GM18505 (cell line): ENCODE measurements around the gene MICA.
"Not testable (repeated sequence)": the region's sequence is repeated elsewhere in the genome, so short reads cannot be mapped to it uniquely, and the experiment has no call there.

Experiments used
- ATAC-seq: cut with Tn5 transposase; IDR thresholded peaks from one replicate; pipeline ENCODE4 v1.9.1; 2021; ENCODE audit not compliant: unreplicated experiment
- POLR2A ChIP-seq: IDR thresholded peaks from 4 replicates; pipeline ENCODE4 v1.6.1; 2011; ENCODE audit warnings: borderline replicate concordance; ENCODE audit not compliant: insufficient read depth, insufficient read length; ENCODE audit errors: extremely low read depth

Gene MICA

DNA sequence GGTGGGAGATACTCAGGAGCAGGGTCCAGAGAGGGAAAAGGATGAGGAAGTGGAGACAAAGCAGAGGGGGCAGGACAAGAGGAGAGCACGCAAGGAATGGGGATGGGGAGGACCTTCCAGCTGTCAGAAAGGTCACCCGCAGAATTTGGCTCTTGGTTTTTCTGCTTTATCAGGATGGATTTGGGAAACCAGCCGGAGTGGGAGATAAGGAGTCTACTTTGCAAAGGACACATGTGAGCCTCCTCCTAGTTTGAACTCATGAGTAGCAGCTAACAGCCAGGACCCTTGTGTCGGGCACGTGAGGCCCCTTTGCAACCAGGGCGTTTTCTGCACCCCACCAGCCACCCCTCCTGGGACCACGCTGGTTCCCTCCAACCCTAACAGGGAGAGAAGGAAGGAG, 7.6 kb upstream of the MICA start:
- no peak for TF ChIP-seq POLR2A
- ATAC-seq, result no peak

DNA sequence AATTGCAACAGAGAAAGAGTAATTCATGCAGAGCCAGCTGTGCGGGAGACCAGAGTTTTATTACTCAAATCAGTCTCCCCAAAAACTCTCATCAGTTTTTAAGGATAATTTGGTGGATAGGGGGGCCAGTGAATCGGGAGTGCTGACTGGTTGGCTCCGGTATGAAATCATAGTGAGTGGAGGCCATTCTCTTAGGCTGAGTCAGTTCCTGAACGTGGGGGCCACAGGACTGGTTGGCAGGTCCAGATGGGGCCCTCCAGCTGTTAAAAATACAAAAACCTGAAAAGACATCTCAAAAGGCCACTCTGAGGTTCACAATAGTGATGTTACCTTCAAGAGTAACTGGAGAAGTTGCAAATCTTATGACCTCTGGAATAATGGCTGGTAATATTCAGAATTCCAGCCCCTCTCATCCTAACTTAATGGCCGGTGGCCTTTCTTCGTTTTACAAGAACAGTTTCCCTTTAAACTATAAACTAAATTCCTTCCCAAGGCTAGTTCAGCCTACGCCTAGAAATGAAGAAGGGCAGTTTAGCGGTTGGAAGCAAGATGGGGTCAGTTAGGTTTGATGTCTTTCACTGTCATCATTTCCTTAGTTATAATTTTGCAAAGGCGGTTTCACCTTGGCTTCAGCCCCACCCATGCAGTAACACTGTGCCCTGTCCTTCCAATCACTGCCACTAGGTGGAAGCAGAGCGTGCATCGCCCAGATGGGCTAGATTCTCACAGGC, 6.8 kb upstream of the MICA start:
- no peak for TF ChIP-seq POLR2A
- ATAC-seq, result no peak

DNA sequence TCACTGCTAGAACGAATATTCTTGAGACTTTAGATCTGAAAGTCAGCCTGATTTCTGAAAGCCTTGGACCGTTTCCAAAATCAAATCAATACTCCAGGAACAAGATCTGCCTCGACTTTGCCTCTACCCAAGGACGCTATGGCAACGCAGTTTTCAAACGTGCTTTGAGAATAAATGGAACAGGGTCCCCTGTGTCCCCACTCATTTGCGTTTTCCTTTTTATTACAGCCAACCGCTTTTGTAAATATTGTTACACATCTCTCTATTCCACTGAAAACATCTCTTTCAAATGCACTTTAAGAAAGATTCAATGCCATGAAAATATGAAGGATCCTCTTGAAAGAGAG, 6.3 kb upstream of the MICA start:
- not testable (repeated sequence) for ATAC-seq

DNA sequence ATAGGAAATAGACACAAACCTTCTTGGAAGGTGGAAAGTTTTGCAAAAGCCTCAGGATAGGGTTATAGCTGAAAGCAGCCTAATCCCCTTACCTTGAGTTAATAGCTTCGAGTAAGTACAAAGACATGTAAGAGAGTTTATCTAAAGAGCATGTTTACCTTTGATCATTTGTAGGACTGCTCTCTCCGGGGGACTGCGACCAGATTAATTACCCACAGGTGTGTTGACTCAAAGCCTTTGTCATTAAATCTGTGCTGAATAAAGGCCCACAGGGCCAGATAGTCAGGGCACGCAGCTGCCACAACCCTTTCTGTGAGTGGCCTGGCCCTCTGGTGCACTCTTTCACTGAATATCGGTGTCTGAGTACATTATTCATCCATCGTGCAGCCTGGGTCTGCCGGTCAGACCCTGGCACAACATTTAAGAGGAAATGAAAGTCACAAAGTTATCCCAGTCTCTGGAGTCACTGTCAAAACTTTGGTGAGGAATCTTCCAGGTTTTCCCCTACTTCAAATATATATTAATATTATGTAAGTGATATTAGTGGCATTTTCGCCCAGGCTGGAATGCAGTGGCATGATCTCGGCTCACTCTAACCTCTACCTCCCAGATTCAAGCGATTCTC, 5.4 kb upstream of the MICA start:
- ATAC-seq, result no peak
- no peak for TF ChIP-seq POLR2A

DNA sequence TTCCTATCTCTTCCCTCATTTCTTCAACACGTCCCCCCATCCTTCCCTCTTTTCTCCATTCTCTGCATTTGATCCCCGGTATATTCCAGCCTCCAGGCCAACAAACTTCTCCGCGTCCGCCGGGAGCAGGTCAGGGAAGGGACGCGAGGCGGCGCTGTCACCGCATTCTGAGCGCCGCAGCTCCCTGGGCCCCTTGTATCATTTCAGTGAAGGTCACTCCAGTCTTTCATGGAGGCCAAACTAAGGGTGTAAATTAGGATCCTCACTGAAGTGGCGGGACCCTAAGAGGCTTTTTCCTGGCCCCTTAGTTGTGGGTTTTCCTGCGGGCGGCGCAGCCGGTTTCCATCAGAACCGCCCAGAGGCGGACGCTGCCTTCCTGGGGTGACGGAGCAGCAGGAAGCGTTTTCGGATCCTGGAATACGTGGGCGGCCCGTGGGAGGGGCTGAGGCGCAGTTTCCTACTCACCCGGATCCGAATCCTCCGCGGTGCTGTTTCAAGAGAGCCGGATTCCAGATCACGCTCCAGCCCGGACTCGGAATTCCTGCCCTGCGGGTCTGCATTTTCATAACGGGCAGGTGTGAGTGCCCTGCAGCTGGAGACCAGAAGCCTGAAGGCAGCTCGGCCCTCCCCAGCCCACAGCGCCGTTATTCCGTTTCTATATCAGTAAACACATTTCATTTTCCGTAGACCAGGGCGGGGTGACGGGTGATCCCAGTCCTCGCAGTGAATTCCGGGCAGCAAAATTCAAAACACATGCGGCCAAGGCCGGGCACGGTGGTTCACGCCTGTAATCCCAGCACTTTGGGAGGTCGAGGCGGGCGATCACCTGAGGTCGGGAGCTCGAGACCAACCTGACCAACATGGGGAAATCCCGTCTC, 3.6 kb upstream of the MICA start:
- no peak for ATAC-seq
- TF ChIP-seq POLR2A, result no peak

DNA sequence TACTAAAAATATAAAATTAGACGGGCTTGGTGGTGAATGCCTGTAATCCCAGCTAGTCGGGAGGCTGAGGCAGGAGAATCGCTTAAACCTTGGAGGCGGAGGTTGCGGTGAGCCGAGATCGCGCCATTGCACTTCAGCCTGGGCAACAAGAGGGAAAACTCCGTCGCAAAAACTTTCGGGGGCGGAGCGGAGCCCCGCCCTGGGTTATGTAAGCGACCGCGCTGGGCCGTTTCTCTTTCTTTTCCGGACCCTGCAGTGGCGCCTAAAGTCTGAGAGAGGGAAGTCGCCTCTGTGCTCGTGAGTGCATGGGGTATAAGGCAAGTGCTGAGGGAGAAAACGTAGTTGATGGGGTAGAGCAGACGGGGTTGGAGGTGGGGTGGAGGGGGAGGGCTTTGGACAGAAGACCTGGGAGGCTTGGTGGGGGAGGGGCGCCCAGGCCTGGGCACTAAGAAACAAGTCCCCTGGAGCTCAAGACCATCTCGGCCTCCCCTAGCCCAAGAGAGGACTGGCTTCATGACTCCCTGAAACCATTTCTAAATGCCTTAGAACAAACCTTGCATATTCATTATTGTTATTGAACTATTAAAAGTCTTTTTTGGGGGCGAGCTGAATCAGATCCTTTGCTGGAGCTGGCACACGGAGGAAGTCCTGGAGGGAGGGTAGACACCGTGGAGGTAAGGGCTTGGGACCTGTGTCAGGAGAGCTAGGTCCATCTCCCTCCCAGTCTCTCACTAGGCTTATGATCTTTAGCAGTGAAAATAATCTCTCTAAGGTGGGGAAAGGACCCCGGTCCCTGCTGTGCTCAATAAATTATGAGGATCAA, 2.7 kb upstream of the MICA start:
- peak; percentile 81 for TF ChIP-seq POLR2A
- ATAC-seq, result peak; percentile 31

DNA sequence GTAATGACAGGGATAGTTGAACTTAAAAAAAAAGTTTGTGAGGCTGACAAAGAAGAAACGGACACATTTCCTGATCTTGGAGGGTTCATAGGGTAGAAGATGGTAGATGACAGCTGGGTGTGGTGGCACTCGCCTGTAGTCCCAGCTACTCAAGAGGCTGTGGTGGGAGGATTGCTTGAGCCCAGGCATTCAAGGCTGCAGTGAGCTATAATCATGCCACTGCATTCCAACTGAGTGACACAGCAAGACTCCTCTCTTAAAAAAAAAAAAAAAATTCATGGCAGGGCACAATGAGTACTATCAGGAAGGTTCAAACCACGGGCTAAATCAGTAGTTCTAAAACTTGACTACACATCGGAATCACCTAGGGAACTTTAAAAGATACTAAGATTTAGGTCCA, 2.0 kb upstream of the MICA start:
- ATAC-seq, result no peak
- TF ChIP-seq POLR2A, result no peak

DNA sequence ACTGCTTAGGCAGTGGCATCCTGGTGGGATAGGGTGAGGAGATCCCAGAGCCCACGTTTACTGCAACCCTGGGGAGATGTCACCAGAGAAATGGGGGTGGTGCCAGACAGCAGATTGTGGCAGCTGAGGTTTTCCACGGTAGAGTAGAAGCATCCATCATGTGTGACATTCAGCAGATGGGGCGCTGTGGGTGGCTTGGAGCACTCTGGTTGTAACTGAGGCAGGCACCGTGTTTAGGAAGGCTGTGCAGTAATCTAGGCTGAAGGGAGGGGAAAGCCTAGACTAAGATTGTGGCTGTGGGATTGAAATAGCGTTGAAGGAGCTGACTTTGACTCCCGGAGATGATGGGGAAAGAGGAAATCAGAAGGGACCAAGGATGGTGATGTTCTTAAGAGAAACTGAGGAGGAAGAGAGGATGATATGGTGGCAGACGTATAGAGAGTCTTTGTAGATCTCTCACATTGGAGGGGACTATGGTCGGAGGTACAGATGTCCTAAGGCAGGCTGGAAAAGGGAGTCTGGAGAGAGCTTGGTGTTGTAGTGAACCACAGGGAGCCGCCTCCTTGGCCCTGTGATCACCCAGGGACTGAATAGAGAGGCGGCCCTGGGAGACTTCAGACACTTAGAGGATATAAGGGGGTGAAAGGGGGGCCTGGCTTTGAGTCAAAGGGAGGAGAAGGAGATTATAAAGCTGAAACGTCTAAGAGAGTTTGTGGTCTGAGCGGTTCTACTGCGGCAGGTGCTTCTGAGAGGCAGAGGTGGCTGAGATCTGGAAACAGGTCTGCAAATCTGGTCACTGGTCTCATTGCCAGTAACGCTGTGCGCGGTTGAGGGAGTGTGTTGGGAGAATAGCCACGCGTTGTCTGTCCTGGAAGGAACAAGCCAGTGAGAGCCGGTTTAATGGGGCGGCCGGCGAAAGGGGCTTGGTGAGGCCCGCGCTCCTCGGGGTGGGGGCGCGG, 792 bp upstream of the MICA start:
- no peak for ATAC-seq
- no peak for TF ChIP-seq POLR2A

DNA sequence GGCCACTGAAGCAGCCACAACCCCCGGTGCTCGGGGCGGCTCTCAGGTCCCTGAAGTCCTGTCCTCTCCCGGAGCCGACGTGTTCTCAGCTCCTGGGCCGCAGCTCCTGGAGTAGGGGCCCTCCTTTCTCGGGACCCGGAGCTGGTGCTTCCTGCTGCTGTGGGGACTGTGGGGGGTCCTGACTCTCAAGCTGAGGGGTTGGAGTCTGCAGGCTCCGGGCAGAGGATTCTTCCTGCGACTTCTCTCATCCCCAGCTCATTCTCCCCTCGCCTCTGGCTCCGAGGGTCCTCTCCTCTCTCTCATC, 618 bp downstream of the MICA start:
- ATAC-seq, result not testable (repeated sequence)

DNA sequence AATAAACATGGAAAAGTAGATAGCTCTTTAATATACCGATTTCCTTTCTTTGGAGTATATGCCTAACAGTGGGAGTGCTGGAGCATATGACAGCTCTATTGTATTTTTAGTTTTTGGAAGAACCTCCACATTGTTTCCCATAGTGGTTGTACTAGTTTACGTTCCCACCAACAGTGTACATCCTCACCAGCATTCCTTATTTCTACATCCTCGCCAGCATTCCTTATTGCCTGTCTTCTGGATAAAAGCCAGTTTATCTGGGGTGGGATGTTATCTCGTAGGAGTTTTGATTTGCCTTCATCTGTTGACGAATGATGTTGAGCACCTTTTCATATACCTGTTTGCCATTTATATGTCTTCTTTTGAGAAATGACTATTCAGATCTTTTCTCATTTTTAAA, 2.6 kb downstream of the MICA start:
- ATAC-seq, result no peak
- TF ChIP-seq POLR2A, result no peak

DNA sequence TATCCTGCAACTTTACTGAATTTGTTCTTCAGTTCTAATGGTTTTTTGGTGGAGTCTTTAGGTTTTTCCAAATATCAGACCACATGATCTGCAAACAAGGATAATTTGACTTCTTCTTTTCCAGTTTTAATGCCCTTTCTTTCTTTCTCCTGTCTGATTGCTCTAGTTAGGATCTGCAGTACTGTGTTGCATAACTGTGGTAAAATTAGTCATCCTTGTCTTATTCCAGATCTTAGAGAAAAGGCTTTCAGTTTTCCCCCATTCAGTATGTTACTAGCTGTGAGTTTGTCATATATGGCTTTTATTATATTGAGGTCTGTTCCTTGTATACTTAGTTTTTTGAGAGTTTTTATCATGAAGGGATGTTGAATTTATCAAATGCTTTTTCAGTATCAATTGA, 4.3 kb downstream of the MICA start:
- no peak for ATAC-seq
- TF ChIP-seq POLR2A, result no peak

DNA sequence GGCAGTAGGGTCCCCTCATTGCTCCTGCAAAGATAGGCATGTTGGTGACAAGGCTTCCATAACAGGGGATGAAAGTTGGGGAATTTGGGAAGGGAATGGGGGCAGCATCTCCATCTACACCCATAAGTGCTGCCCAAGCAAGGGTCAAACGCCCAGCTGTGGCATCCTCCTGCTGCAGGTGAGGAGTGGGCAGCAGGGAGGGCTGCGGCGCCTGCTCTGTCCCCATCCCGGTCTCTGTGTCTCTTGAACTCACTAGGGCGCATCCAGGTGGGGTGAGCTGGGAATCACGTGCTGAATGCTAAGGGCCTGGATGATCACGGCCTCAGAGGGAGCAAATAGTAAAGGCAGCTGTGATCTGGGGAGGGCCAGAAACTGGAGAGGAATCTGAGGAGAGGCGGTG, 9.1 kb downstream of the MICA start:
- no peak for TF ChIP-seq POLR2A
- no peak for ATAC-seq

DNA sequence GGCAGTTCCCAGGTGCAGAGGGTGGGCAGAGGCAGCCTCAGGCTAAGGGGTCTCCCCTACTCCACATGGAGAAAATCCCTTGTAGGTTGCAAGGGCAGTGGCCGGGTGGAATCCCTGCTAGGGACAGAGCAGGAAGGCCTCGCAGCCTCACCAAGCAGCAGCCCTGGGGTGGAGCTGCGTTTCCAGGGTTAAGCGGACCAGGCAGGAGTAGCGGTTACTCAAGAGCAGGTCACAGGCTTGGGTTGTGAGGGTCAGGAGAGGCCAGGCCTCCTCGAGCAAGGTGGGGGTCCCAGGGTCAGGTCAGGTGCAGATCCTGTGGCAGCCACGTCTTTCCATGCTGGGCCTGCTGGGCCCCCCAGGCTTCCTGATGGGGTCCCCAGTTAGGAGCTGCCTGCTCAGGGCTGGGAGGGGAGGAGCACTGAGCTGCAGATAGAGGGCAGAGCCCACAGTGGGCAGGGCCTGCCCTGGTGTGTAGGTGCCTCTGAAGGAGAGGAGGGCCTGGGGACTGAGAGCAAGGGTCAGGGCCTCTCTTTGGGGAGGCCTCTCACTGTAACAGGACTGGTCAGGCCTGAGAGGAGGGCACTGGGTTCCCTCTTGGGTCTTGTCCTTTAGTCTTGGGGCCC, 10.9 kb downstream of the MICA start:
- not testable (repeated sequence) for ATAC-seq
